ENCODE data around the gene LYST.

GRCh38 chr1:235767795-235768194, 98.9 kb downstream of the LYST start:
- TF ChIP-seq CTCF (IDR thresholded peaks at IDR 0.05; ENCODE audit: insufficient read depth, low read length): no peak
- no peak for TF ChIP-seq REST (IDR thresholded peaks at IDR 0.05; ENCODE audit: insufficient replicate concordance, low read depth)
- no peak for TF ChIP-seq POLR2AphosphoS5 (IDR thresholded peaks at IDR 0.05; ENCODE audit: low read depth)
- no peak for TF ChIP-seq GABPA (IDR thresholded peaks at IDR 0.05; ENCODE audit: low read depth)
- no peak for TF ChIP-seq SPI1 (IDR thresholded peaks at IDR 0.05; ENCODE audit: borderline replicate concordance, low read depth)
